Spleen (tissue), 11 donors: ENCODE data around the gene FUT6. TPM values are rescaled to one million over a fixed set of nuclear protein-coding genes. Genes with fewer than 3 reads are reported as not detected.

Experiments used
- DNase-seq: peaks from one replicate; pipeline ENCODE4 v3.0.0-alpha.2; 2020
- H3K27ac ChIP-seq, 8 donors: fragments of 200-600 bp; sonication (generic) in 7 of 8; 1 replicate in 4 of 8; 2 replicates in 4 of 8; pipeline versions ENCODE4 v1.5.0 to v1.8.0; 2016 to 2021; ENCODE audit warnings: inconsistent platforms in 4 of 8, mild to moderate bottlenecking in 4 of 8, moderate library complexity in 1 of 8
- H3K27me3 ChIP-seq, 7 donors: fragments of 200-600 bp; sonication (generic) in 6 of 7; replicated peaks in 1 of 7; 1 replicate in 4 of 7; 2 replicates in 3 of 7; pipeline versions ENCODE4 v1.5.0 to v1.8.0; 2016 to 2021; ENCODE audit warnings: inconsistent platforms in 3 of 7, mild to moderate bottlenecking in 1 of 7
- H3K36me3 ChIP-seq, 6 donors: fragments of 200-600 bp; sonication (generic) in 5 of 6; 1 replicate in 4 of 6; 2 replicates in 2 of 6; pipeline versions ENCODE4 v1.5.0 to v1.8.0; 2016 to 2021; ENCODE audit warnings: inconsistent platforms in 2 of 6
- H3K4me1 ChIP-seq, 6 donors: fragments of 200-600 bp; sonication (generic) in 5 of 6; 1 replicate in 3 of 6; 2 replicates in 3 of 6; pipeline versions ENCODE4 v1.5.0 to v1.8.0; 2016 to 2021; ENCODE audit warnings: inconsistent platforms in 3 of 6
- H3K4me3 ChIP-seq, 8 donors: fragments of 200-600 bp; sonication (generic) in 7 of 8; 1 replicate in 4 of 8; 2 replicates in 4 of 8; pipeline versions ENCODE4 v1.5.0 to v1.8.0; 2016 to 2021; ENCODE audit warnings: inconsistent platforms in 4 of 8, mild to moderate bottlenecking in 4 of 8, moderate library complexity in 2 of 8
- H3K9me3 ChIP-seq, 8 donors: fragments of 200-600 bp; sonication (generic) in 7 of 8; 1 replicate in 4 of 8; 2 replicates in 4 of 8; pipeline versions ENCODE4 v1.5.0 to v1.8.0; 2016 to 2021; ENCODE audit warnings: inconsistent platforms in 4 of 8
- POLR2A ChIP-seq, 3 donors: fragments of 450-650 bp; IDR thresholded peaks; one replicate each; pipeline ENCODE4 v1.5.1; 2017; ENCODE audit warnings: antibody characterized with exemption in 3 of 3, mild to moderate bottlenecking in 1 of 3
- POLR2AphosphoS5 ChIP-seq, 3 donors: sonication (generic); formaldehyde crosslinking; IDR thresholded peaks; one replicate each; pipeline ENCODE4 v1.5.1; 2017; ENCODE audit warnings: antibody characterized with exemption in 3 of 3
- WGBS, 5 donors: extraction: QIAGEN DNeasy Blood & Tissue Kit in 3 of 5; methylation state at CpG; one replicate each; pipeline versions ENCODE4 v1.1.5 to v1.1.7; 2013 to 2018; 5-methylcytosine and 5-hydroxymethylcytosine counted together
- intact Hi-C: fragments of 100-400 bp; cut with DNase I; formaldehyde crosslinking; loops from one replicate; pipeline ENCODE4 v1.15.0; 2023; ENCODE audit warnings: low total_unique reads
- polyA plus RNA-seq, 3 donors: library from polyadenylated mRNA; stranded (reverse); fragments of 200-250 nt; gene quantifications; one replicate each; pipeline ENCODE4 v1.2.1, GENCODE V29; 2013
- total RNA-seq, 7 donors: library from RNA; depleted of rRNA in 3 of 7; stranded (reverse); fragments of >200 nt in 3 of 7; fragmentation: NEBNext Ultra II Directional in 4 of 7; extraction: Animal tissue kit (Norgen Biotek cat#: 25700) in 4 of 7; gene quantifications; one replicate each; pipeline versions ENCODE4 v1.1.0 to v1.2.1, GENCODE V29; 2016 to 2021
- TF ChIP-seq, protein P1 (sequence below), 11 experiments: fragments of 200-600 bp in 7 of 11; fragments of 450-650 bp in 4 of 11; sonication (generic) in 4 of 11; IDR thresholded peaks in 8 of 11; conservative IDR thresholded peaks in 3 of 11; 1 replicate in 7 of 11; 2 replicates in 4 of 11; pipeline versions ENCODE4 v1.4.0 to v1.8.0; 2016 to 2021; ENCODE audit warnings: antibody characterized with exemption in 11 of 11, inconsistent platforms in 4 of 11, mild to moderate bottlenecking in 1 of 11
- donor health status: healthy with polysubstance abuse.
- donor health status: DM: no; HTN: no; CAD: no; lungs with moderate emphysema.
- donor health status: DM: no; HTN: no; CAD: no.
- donor health status: Bipolar disorder and iron deficiency.
- donor health status: healthy.
- donor health status: DM: no; HTN: no; CAD: no.
- donor health status: DM: yes; HTN: yes; CAD: no.

Gene FUT6
- total and polyA plus RNA-seq, 10 donors: 0.06 to 0.44 (median 0.13) TPM; not detected in 5

DNA sequence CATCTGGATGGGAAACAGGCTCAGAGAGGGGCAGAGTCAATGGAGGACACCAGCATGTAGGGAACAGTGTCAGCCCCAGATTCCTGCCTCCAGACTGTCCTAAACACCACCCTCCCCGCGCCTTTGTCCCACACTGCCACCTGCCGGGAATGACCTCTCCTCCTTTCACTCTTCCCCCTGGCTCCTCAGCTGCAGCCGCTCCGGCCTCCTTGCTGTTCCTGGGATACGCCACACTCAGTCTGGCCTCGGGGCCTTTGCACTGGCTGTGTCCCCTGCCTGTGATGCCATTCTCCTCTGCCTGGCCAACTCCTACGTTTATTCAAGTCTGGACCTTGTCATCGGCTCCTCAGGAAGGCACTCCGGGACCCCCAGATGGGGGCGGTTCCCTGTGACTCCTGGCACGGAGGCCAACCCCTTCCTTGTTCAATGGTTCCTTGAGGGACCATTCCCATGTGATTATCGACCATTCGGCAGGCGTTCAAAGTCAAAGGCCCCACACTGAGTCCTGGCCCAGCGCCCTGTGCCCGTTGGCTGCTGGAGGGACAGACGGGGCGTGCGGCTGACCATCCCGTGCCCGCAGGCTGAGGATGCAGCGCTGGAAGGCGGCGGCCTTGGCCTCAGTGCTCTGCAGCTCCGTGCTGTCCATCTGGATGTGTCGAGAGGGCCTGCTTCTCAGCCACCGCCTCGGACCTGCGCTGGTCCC lies 15.8 kb downstream of the FUT6 start:
- 87 to 90% (median 89%) methylated on average over 22 to 30 of the region's 30 CpGs for WGBS, 5 donors

DNA sequence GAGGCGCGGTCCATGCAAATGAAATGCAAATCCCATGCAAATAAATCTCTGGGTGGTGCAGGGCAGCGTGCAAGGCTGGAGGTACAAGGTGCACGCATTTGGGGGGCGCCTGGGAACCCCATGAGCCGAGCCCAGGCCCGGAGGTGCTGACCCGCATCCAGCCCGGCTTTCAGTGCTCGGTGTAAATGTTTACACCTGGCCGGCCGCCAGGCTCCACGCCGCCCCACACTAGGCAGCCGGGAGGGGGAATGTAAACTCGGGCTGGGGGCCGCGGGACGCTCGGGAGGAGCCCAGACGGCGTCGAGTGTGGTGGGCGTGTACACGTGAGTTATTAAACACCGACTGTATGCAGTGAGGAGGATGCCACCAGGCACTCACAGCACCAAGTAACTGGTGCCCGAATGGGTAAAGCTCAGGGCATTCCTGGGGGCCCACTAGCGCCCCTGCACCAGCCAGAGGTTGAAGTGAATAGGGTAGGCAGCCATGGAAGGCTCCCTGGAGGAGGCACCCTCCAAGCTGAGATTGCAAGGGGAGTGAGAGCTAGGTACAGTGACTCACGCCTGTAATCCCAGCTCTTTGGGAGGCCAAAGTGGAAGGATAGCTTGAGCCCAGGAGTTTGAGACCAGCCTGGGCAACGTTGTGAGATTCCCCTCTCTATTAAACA lies 17.2 kb downstream of the FUT6 start:
- H3K36me3 ChIP-seq: no peaks in the 10 kb centered on the region
- H3K4me3 ChIP-seq: no peak overlapping the region
- TF ChIP-seq POLR2AphosphoS5 (IDR thresholded peaks at IDR 0.05): no peak
- TF ChIP-seq, protein P1, sequence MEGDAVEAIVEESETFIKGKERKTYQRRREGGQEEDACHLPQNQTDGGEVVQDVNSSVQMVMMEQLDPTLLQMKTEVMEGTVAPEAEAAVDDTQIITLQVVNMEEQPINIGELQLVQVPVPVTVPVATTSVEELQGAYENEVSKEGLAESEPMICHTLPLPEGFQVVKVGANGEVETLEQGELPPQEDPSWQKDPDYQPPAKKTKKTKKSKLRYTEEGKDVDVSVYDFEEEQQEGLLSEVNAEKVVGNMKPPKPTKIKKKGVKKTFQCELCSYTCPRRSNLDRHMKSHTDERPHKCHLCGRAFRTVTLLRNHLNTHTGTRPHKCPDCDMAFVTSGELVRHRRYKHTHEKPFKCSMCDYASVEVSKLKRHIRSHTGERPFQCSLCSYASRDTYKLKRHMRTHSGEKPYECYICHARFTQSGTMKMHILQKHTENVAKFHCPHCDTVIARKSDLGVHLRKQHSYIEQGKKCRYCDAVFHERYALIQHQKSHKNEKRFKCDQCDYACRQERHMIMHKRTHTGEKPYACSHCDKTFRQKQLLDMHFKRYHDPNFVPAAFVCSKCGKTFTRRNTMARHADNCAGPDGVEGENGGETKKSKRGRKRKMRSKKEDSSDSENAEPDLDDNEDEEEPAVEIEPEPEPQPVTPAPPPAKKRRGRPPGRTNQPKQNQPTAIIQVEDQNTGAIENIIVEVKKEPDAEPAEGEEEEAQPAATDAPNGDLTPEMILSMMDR (IDR thresholded peaks at IDR 0.05 in 8 of 11, conservative IDR thresholded peaks at IDR 0.05 in 3 of 11): no peak
- no peak for TF ChIP-seq POLR2A (IDR thresholded peaks at IDR 0.05)
- peaks cover 0 to 21% (median 0%) of the 10 kb centered on the region in 7 donors for H3K27me3 ChIP-seq
- peaks cover 0 to 4% (median 0%) of the 10 kb centered on the region in 8 donors for H3K9me3 ChIP-seq
- no peak overlapping the region for H3K27ac ChIP-seq
- 57 to 77% (median 70%) methylated on average over 29 to 30 of the region's 30 CpGs for WGBS, 5 donors
- DNase-seq: no peak
- peaks cover 0 to 12% (median 10%) of the 10 kb centered on the region in 6 donors for H3K4me1 ChIP-seq
- intact Hi-C loops: no loop called here

More for the DNA sequence above, 15.8 kb downstream of the FUT6 start:
- TF ChIP-seq POLR2AphosphoS5 (IDR thresholded peaks at IDR 0.05) (no peak), POLR2A (IDR thresholded peaks at IDR 0.05) (no peak)
- TF ChIP-seq, protein P1 (IDR thresholded peaks at IDR 0.05 in 8 of 11, conservative IDR thresholded peaks at IDR 0.05 in 3 of 11): no peak
- H3K36me3 ChIP-seq: no peaks in the 10 kb centered on the region
- DNase-seq: no peak
- H3K4me1 ChIP-seq: peaks cover 4 to 22% (median 19%) of the 10 kb centered on the region in 6 donors
- peaks cover 0 to 4% (median 0%) of the 10 kb centered on the region in 8 donors for H3K9me3 ChIP-seq
- peaks cover 0 to 30% (median 9%) of the 10 kb centered on the region in 7 donors for H3K27me3 ChIP-seq
- intact Hi-C loops: no loop called here
- H3K27ac ChIP-seq: no peak overlapping the region
- H3K4me3 ChIP-seq: no peak overlapping the region

DNA sequence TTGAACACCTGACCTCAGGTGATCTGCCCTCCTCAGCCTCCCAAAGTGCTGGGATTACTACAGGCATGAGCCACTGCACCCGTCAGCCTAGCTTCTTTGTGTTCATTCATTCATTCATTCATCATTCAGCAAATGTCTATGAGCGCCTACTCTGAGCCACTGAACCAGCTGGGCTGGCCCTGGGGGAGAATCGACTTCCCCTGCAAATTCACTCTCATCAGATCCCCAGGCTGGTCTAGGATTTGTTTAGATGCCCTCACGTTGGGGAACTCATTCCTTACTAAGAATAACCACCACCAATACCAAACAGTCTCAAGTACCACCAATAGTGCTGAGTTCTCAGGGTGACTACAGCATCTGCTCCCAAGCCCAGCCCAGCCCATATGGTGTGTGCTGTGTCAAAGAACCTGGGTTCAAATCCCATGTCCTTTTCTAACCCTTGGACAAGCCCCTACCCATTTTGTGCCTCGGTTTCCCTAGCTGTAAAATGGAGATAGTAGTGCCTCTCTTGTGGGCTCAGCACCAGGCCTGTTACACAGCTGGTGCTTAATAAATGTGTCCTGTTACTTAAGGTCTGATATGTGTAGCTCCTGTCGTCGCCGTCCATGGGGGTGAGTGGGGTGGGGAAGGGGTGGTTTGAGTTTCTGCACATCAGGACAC lies 17.9 kb downstream of the FUT6 start:
- peaks cover 0 to 4% (median 0%) of the 10 kb centered on the region in 8 donors for H3K9me3 ChIP-seq
- WGBS, 5 donors: 57 to 69% (median 67%) methylated on average over 8 of the region's 8 CpGs
- DNase-seq: no peak
- peaks cover 0 to 5% (median 3%) of the 10 kb centered on the region in 6 donors for H3K4me1 ChIP-seq
- H3K27me3 ChIP-seq: peaks cover 0 to 21% (median 0%) of the 10 kb centered on the region in 7 donors
- no peaks in the 10 kb centered on the region for H3K36me3 ChIP-seq
- no peak overlapping the region for H3K27ac ChIP-seq
- intact Hi-C loops: no loop called here
- no peak overlapping the region for H3K4me3 ChIP-seq
- TF ChIP-seq, protein P1 (IDR thresholded peaks at IDR 0.05 in 8 of 11, conservative IDR thresholded peaks at IDR 0.05 in 3 of 11): no peak
- TF ChIP-seq POLR2AphosphoS5 (IDR thresholded peaks at IDR 0.05): no peak
- TF ChIP-seq POLR2A (IDR thresholded peaks at IDR 0.05): no peak
